ENCODE data around the gene B2M. TPM values are rescaled to one million over a fixed set of nuclear protein-coding genes. Genes with fewer than 3 reads are reported as not detected.
"Not testable (repeated sequence)": the region's sequence is repeated elsewhere in the genome, so short reads cannot be mapped to it uniquely, and the experiment has no call there.

Gene B2M
- polyA plus RNA-seq, 1 experiment, result 5,536 TPM

GRCh38 chr15:44726568-44727484 is 15.5 kb downstream of the B2M start:
- H3K27ac ChIP-seq (ENCODE audit: low read depth, low read length), result peak overlapping the region; percentile 85
- H3K4me3 ChIP-seq (ENCODE audit: low read depth, low read length), result no peak overlapping the region
- DNase-seq (ENCODE audit: low read depth, low spot score), result peak; percentile 78
- POLR2A ChIA-PET, result interaction anchor here (0.5 to 4.6 kb wide), 5 partner anchors 9 to 152 kb away, joined by 3 to 67 read pairs (median 3); partner anchors contain the start of genes B2M and PATL2
- H3K27me3 ChIP-seq (ENCODE audit: control insufficient read depth, insufficient read depth, low read length), result no peaks in the 10 kb centered on the region
- peak; percentile 28 for TF ChIP-seq CTCF (IDR thresholded peaks at IDR 0.05; ENCODE audit: low read depth, low read length)
- CTCF ChIA-PET, result interaction anchor here (0.7 to 7.2 kb wide), 8 partner anchors 10 to 143 kb away, joined by 3 to 41 read pairs (median 4); partner anchors contain the start of genes B2M, PATL2, SPG11 and TRIM69
- no peaks in the 10 kb centered on the region for H3K9me3 ChIP-seq (ENCODE audit: control insufficient read depth, insufficient read depth, low read length)

GRCh38 chr15:44727485-44728231 is 16.3 kb downstream of the B2M start:
- Histone ChIP-seq H3K4me3 (ENCODE audit: low read depth, low read length) (no peak overlapping the region), H3K27ac (ENCODE audit: low read depth, low read length) (peak overlapping the region; percentile 95), H3K9me3 (ENCODE audit: control insufficient read depth, insufficient read depth, low read length) (no peaks in the 10 kb centered on the region), H3K27me3 (ENCODE audit: control insufficient read depth, insufficient read depth, low read length) (no peaks in the 10 kb centered on the region)
- no peak for DNase-seq (ENCODE audit: low read depth, low spot score)
- no peak for TF ChIP-seq CTCF (IDR thresholded peaks at IDR 0.05; ENCODE audit: low read depth, low read length)
- ChIA-PET CTCF (interaction anchor here (0.7 to 7.2 kb wide), 3 partner anchors 11 to 63 kb away, joined by 3 to 41 read pairs (median 34); partner anchors contain the start of genes B2M and SPG11), POLR2A (interaction anchor here (0.6 to 4.6 kb wide), 2 partner anchors 9 to 16 kb away, joined by 3 to 67 read pairs; partner anchors contain the start of genes B2M, PATL2 and TRIM69)

- not testable (repeated sequence) for DNase-seq (ENCODE audit: low read depth, low spot score); H3K9me3 ChIP-seq (ENCODE audit: control insufficient read depth, insufficient read depth, low read length); H3K27me3 ChIP-seq (ENCODE audit: control insufficient read depth, insufficient read depth, low read length)
- POLR2A ChIA-PET, result interaction anchor here (0.6 to 4.6 kb wide), 4 partner anchors 8 to 191 kb away, joined by 3 to 67 read pairs (median 6); partner anchors contain the start of genes B2M, EIF3J, PATL2 and SPG11
- CTCF ChIA-PET, result interaction anchor here (1.0 to 7.2 kb wide), 3 partner anchors 10 to 64 kb away, joined by 14 to 41 read pairs (median 34); partner anchors contain the start of genes B2M and SPG11
- Histone ChIP-seq H3K27ac (ENCODE audit: low read depth, low read length) (peak overlapping the region; percentile 95), H3K4me3 (ENCODE audit: low read depth, low read length) (peak overlapping the region; percentile 83)
Observed at GRCh38 chr15:44728232-44728575, 16.9 kb downstream of the B2M start.

- CTCF ChIA-PET, result interaction anchor here (1.0 to 7.2 kb wide), 4 partner anchors 10 to 64 kb away, joined by 3 to 41 read pairs (median 24); partner anchors contain the start of genes B2M, PATL2 and SPG11
Observed at GRCh38 chr15:44728576-44729407, 17.5 kb downstream of the B2M start.

More at GRCh38 chr15:44728576-44729407, 17.5 kb downstream of the B2M start:
- no peak for TF ChIP-seq CTCF (IDR thresholded peaks at IDR 0.05; ENCODE audit: low read depth, low read length)
- no peaks in the 10 kb centered on the region for H3K9me3 ChIP-seq (ENCODE audit: control insufficient read depth, insufficient read depth, low read length)
- peak; percentile 95 for DNase-seq (ENCODE audit: low read depth, low spot score)
- peak overlapping the region; percentile 83 for H3K4me3 ChIP-seq (ENCODE audit: low read depth, low read length)
- H3K27ac ChIP-seq (ENCODE audit: low read depth, low read length), result peak overlapping the region; percentile 95
- POLR2A ChIA-PET, result interaction anchor here (1.0 to 4.6 kb wide), 3 partner anchors 17 to 192 kb away, joined by 4 to 67 read pairs (median 7); partner anchors contain the start of genes B2M, EIF3J, PATL2 and SPG11
- H3K27me3 ChIP-seq (ENCODE audit: control insufficient read depth, insufficient read depth, low read length), result no peaks in the 10 kb centered on the region

Measured in AG04450 (cell line).